A549 (cell line): ENCODE measurements around the gene ROR1. TPM values are rescaled to one million over a fixed set of nuclear protein-coding genes. Genes with fewer than 3 reads are reported as not detected.
A peak's percentile ranks its signal among the peaks of the same experiment; 100 is the strongest.

ENCODE experiments used
- ATAC-seq, 2 experiments: fragments of 200-7000 bp in 1 of 2; fragments of >200 bp in 1 of 2; cut with Nextera tagmentation in 1 of 2; cut with Tn5 transposase in 1 of 2; 3 replicates each; pipeline versions ENCODE4 v1.8.0 to v1.9.1; 2018 to 2020; ENCODE audit warnings: mild to moderate bottlenecking in 1 of 2, moderate library complexity in 1 of 2
- CTCF ChIA-PET: fragments of 300-600 bp; sonication (Branson Sonifier 250); formaldehyde crosslinking; extraction: SDS; loops from one replicate; lab custom pipeline; 2021; ENCODE audit warnings: antibody characterized with exemption, inconsistent platforms; lab: Yijun Ruan, JAX
- POLR2A ChIA-PET: fragments of 350-600 bp; formaldehyde crosslinking; extraction: SDS; loops from one replicate; lab custom pipeline; 2021; ENCODE audit warnings: antibody characterized with exemption, inconsistent platforms; lab: Yijun Ruan, JAX
- DNase-seq, 2 experiments: peaks; one replicate each; pipeline versions ENCODE4 v3.0.0 to v3.0.0-alpha.2; 2011 to 2016; ENCODE audit warnings: low read depth in 1 of 2, low spot score in 1 of 2
- FAIRE-seq: peaks from 2 replicates; lab custom pipeline; 2011; peaks lifted over from hg19 to GRCh38; lab: Jason Lieb, UNC
- H3K27ac ChIP-seq, 2 experiments: fragments of >200 bp; sonication (Bioruptor Twin); formaldehyde crosslinking; 3 replicates each; pipeline ENCODE4 v1.5.1; 2016 to 2017
- H3K4me1 ChIP-seq: fragments of >200 bp; sonication (Bioruptor Twin); formaldehyde crosslinking; 3 replicates; pipeline ENCODE4 v1.6.1; 2016
- H3K4me2 ChIP-seq: fragments of >200 bp; sonication (Bioruptor Twin); formaldehyde crosslinking; 3 replicates; pipeline ENCODE4 v1.6.1; 2016
- H3K4me3 ChIP-seq: fragments of >200 bp; sonication (Bioruptor Twin); formaldehyde crosslinking; 3 replicates; pipeline ENCODE4 v1.5.1; 2016
- H3K9me3 ChIP-seq: fragments of >200 bp; sonication (Bioruptor Twin); formaldehyde crosslinking; 3 replicates; pipeline ENCODE4 v1.6.1; 2016
- CEBPB ChIP-seq, 2 experiments: fragments of >200 bp in 1 of 2; sonication (Bioruptor Twin) in 1 of 2; formaldehyde crosslinking in 1 of 2; IDR thresholded peaks; 2 replicates each; pipeline ENCODE4 v1.6.1; 2012 to 2016
- CHD2 ChIP-seq: fragments of 150-350 bp; IDR thresholded peaks from 2 replicates; pipeline ENCODE4 v1.6.1; 2014; ENCODE audit warnings: low read length; ENCODE audit not compliant: partially characterized antibody
- CHD4 ChIP-seq: fragments of 200-600 bp; sonication (generic); IDR thresholded peaks from 2 replicates; pipeline ENCODE4 v1.6.1; 2016; ENCODE audit warnings: antibody characterized with exemption, mild to moderate bottlenecking, borderline replicate concordance
- EHF ChIP-seq: fragments of 250-450 bp; sonication (Bioruptor Pico); IDR thresholded peaks from 2 replicates; pipeline ENCODE4 v1.5.0; 2020; ENCODE audit warnings: mild to moderate bottlenecking
- FOXS1 ChIP-seq: fragments of 250-450 bp; sonication (Bioruptor Pico); IDR thresholded peaks from 2 replicates; pipeline ENCODE4 v1.5.0; 2020; ENCODE audit warnings: mild to moderate bottlenecking, moderate library complexity
- HOXA7 ChIP-seq: fragments of 250-450 bp; sonication (Bioruptor Pico); IDR thresholded peaks from 2 replicates; pipeline ENCODE4 v1.5.0; 2020; ENCODE audit warnings: mild to moderate bottlenecking, moderate library complexity
- KDM1A ChIP-seq: fragments of 200-600 bp; sonication (generic); IDR thresholded peaks from 2 replicates; pipeline ENCODE4 v1.6.1; 2016; ENCODE audit warnings: low read depth, mild to moderate bottlenecking
- KDM5A ChIP-seq: fragments of 200-600 bp; sonication (generic); IDR thresholded peaks from 2 replicates; pipeline ENCODE4 v1.6.1; 2016; ENCODE audit warnings: antibody characterized with exemption, mild to moderate bottlenecking
- MAFK ChIP-seq: fragments of 450-650 bp; IDR thresholded peaks from 2 replicates; pipeline ENCODE4 v1.6.1; 2014; ENCODE audit not compliant: partially characterized antibody
- NFE2L2 ChIP-seq: fragments of 150-350 bp; conservative IDR thresholded peaks from 2 replicates; pipeline ENCODE4 v1.6.1; 2014; ENCODE audit warnings: low read length
- POLR2A ChIP-seq: IDR thresholded peaks from 2 replicates; pipeline ENCODE4 v1.6.1; 2012; ENCODE audit warnings: mild to moderate bottlenecking, low read length
- RAD21 ChIP-seq, 2 experiments: fragments of >200 bp in 1 of 2; sonication (Bioruptor Twin) in 1 of 2; formaldehyde crosslinking in 1 of 2; IDR thresholded peaks in 1 of 2; conservative IDR thresholded peaks in 1 of 2; 2 replicates in 1 of 2; 3 replicates in 1 of 2; pipeline ENCODE4 v1.6.1; 2012 to 2018; ENCODE audit warnings: inconsistent platforms in 1 of 2
- SMC3 ChIP-seq: fragments of >200 bp; sonication (Bioruptor Twin); formaldehyde crosslinking; IDR thresholded peaks from 3 replicates; pipeline ENCODE4 v1.6.1; 2018; ENCODE audit warnings: inconsistent platforms
- TP53 ChIP-seq: fragments of 250-450 bp; sonication (Bioruptor Pico); IDR thresholded peaks from 2 replicates; pipeline ENCODE4 v1.5.0; 2021; ENCODE audit warnings: mild to moderate bottlenecking, moderate library complexity
- ZNF302 ChIP-seq: fragments of 250-450 bp; sonication (Bioruptor Pico); IDR thresholded peaks from 2 replicates; pipeline ENCODE4 v1.9.0; 2021; ENCODE audit warnings: inconsistent platforms, mild to moderate bottlenecking, moderate library complexity
- ZSCAN20 ChIP-seq: fragments of 250-450 bp; sonication (Bioruptor Pico); IDR thresholded peaks from 2 replicates; pipeline ENCODE4 v1.8.0; 2022; ENCODE audit warnings: mild to moderate bottlenecking, moderate library complexity
- WGBS: methylation state at CpG from one replicate; pipeline ENCODE4 v1.1.6; 2017; ENCODE audit errors: missing lambda C conversion rate; 5-methylcytosine and 5-hydroxymethylcytosine counted together
- polyA plus RNA-seq, 4 experiments: library from polyadenylated mRNA; depleted of rRNA in 3 of 4; stranded (reverse); fragments of >200 nt; fragmentation: RNase III in 1 of 4; extraction: RNeasy Plus Mini Kit Qiagen cat#74134 plus additional on column Dnase treatment in 1 of 4; gene quantifications; 2 replicates in 3 of 4; 3 replicates in 1 of 4; pipeline ENCODE4 v1.2.3, GENCODE V29; 2011 to 2017
- TF ChIP-seq, protein P1 (sequence below): fragments of 150-350 bp; IDR thresholded peaks from 2 replicates; pipeline ENCODE4 v1.6.1; 2014; ENCODE audit warnings: low read depth, mild to moderate bottlenecking, low read length
- TF ChIP-seq, protein P2 (sequence below): fragments of >200 bp; sonication (Bioruptor Twin); formaldehyde crosslinking; IDR thresholded peaks from 3 replicates; pipeline ENCODE4 v1.5.1; 2016

ROR1 gene
- polyA plus RNA-seq, 2 of the 4 experiments (the other 2 are of a cell fraction) = 6.5 to 19.0 TPM

DNA sequence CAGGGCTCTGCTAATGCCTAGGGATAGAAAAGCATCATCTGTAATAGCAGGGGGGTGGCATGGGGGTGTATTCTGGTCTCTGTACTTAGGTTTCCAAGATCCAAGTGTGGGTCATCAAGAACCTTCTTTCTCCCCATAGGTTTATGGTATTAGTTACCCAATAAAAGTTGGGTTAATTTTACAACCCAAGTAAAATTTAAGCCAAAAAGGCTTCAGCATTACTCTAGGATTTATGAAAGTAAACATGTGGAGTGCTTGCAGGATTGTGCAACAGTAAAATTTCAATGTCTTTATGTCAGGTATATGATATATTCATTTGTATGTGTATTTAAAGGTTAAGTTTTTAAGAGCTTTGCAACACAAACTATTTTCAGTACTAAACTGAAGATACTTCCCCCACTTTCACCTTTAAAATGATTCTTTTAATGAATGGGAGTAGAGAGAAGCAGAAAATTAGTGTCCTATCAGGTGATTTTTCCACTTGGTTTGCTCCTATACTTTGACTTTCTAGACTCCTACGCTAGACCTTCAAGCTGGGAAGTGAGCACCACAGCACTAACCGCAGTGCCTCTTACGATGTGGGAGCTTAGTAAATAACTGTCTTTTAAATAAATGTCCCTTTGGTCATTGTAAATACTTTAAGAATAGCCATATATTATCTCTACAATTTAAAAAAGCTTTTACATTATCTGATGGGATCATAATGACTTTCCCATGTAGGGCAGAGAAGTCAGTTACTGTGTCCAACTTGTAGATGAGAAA, 361.8 kb downstream of the ROR1 start:
- Histone ChIP-seq H3K4me3 (no peak overlapping the region), H3K9me3 (no peaks in the 10 kb centered on the region), H3K27ac (peak overlapping the region in 1 of 2 experiments; percentile 59; a peak in 2 of 6 replicates)
- CTCF ChIA-PET = interaction anchor here (0.7 to 3.1 kb wide), 10 partner anchors 9 to 519 kb away, joined by 3 to 11 read pairs (median 4); partner anchors contain the start of gene ROR1
- WGBS = 88% methylated on average over 3 of the region's 3 CpGs
- POLR2A ChIA-PET = no interaction called here
- no peak for ATAC-seq
- FAIRE-seq = no peak
- TF ChIP-seq TP53 (no peak), CEBPB (IDR thresholded peaks at IDR 0.05) (peak; percentile 54 to 71; a peak in 3 of 4 replicates)
- TF ChIP-seq, all 56 proteins: peak for 1
- Histone ChIP-seq H3K4me1 (peaks cover 38% of the 10 kb centered on the region), H3K4me2 (peak overlapping the region; percentile 38; the same call in 2 of the 3 replicates)
- no peak for DNase-seq

DNA sequence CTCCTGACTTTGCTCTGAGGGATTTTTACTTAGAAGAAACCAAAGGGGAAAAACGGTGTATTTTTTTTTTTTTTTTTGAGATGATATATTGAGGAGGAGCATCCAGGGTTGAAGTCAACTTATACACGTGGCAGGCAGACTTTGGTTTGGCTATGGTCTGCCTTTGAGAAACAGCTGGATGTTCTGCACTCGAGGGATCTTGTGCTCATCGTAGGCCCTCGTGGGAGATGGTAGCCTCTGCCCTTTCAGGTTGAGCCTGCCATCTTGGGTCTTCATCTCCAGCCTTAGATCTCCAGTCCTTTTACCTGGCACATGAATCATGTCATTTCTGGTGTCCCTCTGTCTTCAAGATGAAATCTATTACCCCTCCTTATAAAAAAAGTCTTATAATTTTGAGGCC, 362.5 kb downstream of the ROR1 start:
- POLR2A ChIA-PET = no interaction called here
- ATAC-seq = no peak
- no peak for FAIRE-seq
- TF ChIP-seq NFE2L2 = no peak
- TF ChIP-seq POLR2A = no peak
- TF ChIP-seq MAFK = no peak
- TF ChIP-seq ZSCAN20 (CRISPR knock-in tag) = no peak
- TF ChIP-seq CHD2 = no peak
- TF ChIP-seq HOXA7 (CRISPR knock-in tag) = no peak
- TF ChIP-seq, protein P1, sequence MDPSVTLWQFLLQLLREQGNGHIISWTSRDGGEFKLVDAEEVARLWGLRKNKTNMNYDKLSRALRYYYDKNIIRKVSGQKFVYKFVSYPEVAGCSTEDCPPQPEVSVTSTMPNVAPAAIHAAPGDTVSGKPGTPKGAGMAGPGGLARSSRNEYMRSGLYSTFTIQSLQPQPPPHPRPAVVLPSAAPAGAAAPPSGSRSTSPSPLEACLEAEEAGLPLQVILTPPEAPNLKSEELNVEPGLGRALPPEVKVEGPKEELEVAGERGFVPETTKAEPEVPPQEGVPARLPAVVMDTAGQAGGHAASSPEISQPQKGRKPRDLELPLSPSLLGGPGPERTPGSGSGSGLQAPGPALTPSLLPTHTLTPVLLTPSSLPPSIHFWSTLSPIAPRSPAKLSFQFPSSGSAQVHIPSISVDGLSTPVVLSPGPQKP = no peak
- no peak for TF ChIP-seq KDM1A
- no peak for TF ChIP-seq FOXS1 (CRISPR knock-in tag)
- TF ChIP-seq ZNF302 = no peak
- no peak for TF ChIP-seq CHD4
- no peak for TF ChIP-seq EHF (CRISPR knock-in tag)
- TF ChIP-seq, all 56 proteins: peak for 0
- no peaks in the 10 kb centered on the region for H3K9me3 ChIP-seq
- 82% methylated on average over 5 of the region's 5 CpGs for WGBS
- peaks cover 38% of the 10 kb centered on the region for H3K4me1 ChIP-seq
- no peak overlapping the region for H3K4me3 ChIP-seq
- CTCF ChIA-PET = interaction anchor here (0.7 to 3.2 kb wide), 26 partner anchors 10 to 519 kb away, joined by 3 to 17 read pairs (median 5); partner anchors contain the start of gene ROR1
- peak overlapping the region in 1 of 2 experiments; percentile 63; a peak in 3 of 6 replicates for H3K27ac ChIP-seq
- no peak for DNase-seq
- no peak overlapping the region for H3K4me2 ChIP-seq

DNA sequence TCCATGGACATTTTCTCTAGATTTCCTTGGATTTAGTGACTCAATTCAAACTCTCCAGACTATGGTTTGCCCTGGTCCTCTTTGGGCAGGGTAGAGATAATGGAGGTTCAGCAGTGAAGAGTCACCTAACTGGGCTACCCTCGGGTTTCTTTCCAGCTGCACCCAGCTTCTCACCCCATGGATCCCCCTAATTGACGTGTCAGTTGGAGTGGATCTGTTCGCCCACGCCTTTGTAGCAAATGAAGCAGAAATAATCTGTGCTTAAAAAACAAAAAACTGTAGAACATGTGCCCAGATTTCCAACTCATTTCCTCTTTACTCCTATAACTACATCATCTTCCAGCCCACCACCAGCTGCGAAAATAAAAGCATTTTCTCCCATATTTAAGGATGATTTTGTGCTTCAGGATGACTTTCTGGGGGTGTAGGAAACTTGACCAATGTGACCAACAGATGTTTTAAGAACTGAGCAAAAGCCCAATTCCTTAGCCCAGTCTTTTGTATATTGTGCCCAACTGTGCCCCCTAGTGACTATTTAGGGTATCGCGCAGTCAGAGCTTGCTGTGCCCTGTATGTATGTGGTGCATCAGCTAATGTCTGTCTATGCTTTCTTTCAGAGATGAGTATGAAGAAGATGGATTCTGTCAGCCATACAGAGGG, 363.1 kb downstream of the ROR1 start:
- ATAC-seq (peak; percentile 74 to 86; a peak in 4 of 6 replicates), DNase-seq (peak; percentile 28 to 64), FAIRE-seq (no peak)
- Histone ChIP-seq H3K4me1 (peaks cover 38% of the 10 kb centered on the region), H3K9me3 (no peaks in the 10 kb centered on the region), H3K4me2 (no peak overlapping the region), H3K27ac (peak overlapping the region; percentile 53 to 63; a peak in 5 of 6 replicates), H3K4me3 (no peak overlapping the region)
- POLR2A ChIA-PET = no interaction called here
- WGBS = 40% methylated on average over 7 of the region's 7 CpGs
- no peak for TF ChIP-seq HOXA7 (CRISPR knock-in tag)
- peak; percentile 77 to 81 for TF ChIP-seq RAD21 (conservative IDR thresholded peaks at IDR 0.05 in 1 of 2, IDR thresholded peaks at IDR 0.05 in 1 of 2)
- no peak for TF ChIP-seq KDM1A
- TF ChIP-seq KDM5A = no peak
- TF ChIP-seq SMC3 = peak; percentile 80
- TF ChIP-seq, protein P2, sequence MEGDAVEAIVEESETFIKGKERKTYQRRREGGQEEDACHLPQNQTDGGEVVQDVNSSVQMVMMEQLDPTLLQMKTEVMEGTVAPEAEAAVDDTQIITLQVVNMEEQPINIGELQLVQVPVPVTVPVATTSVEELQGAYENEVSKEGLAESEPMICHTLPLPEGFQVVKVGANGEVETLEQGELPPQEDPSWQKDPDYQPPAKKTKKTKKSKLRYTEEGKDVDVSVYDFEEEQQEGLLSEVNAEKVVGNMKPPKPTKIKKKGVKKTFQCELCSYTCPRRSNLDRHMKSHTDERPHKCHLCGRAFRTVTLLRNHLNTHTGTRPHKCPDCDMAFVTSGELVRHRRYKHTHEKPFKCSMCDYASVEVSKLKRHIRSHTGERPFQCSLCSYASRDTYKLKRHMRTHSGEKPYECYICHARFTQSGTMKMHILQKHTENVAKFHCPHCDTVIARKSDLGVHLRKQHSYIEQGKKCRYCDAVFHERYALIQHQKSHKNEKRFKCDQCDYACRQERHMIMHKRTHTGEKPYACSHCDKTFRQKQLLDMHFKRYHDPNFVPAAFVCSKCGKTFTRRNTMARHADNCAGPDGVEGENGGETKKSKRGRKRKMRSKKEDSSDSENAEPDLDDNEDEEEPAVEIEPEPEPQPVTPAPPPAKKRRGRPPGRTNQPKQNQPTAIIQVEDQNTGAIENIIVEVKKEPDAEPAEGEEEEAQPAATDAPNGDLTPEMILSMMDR = peak; percentile 72
- CTCF ChIA-PET = interaction anchor here (0.6 to 3.2 kb wide), 44 partner anchors 9 to 531 kb away, joined by 3 to 17 read pairs (median 4); partner anchors contain the start of gene ROR1
